ENCODE data around the gene ADAMTS8.

DNA sequence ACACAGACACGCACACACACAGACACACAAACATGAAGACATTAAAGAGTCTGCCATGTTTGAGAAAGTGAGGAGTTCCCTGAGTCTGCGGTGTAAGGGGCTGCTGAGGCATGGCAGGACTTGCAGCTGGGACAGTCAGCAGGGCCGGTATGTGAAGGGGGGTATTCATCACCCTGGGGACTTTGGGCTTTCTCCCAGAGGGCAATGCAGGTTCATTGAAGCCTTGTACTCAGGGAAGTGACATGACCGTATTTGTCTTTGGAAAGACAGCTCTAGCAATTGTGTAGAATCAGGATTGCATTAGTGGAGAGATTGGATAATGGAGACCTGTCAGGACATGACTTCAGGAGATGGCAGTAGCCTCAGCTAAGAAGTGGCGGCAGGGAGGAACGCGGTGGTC, 9.4 kb upstream of the ADAMTS8 start:
- TF ChIP-seq CTCF (IDR thresholded peaks at IDR 0.05; ENCODE audit: extremely low read depth in 1 of 2, insufficient read depth in 1 of 2, low read depth in 1 of 2, low read length in 2 of 2) (no peak), POLR2A (IDR thresholded peaks at IDR 0.05; ENCODE audit: low read depth, low read length) (no peak), MAX (IDR thresholded peaks at IDR 0.05; ENCODE audit: insufficient read depth, insufficient read length) (no peak), JUN (IDR thresholded peaks at IDR 0.05; ENCODE audit: borderline replicate concordance, insufficient read depth, insufficient read length, low read depth) (no peak), EZH2 (IDR thresholded peaks at IDR 0.05; ENCODE audit: borderline replicate concordance, low read depth, low read length, severe bottlenecking) (no peak), FOS (IDR thresholded peaks at IDR 0.05; ENCODE audit: borderline replicate concordance, insufficient read depth, low read length) (no peak), POLR2AphosphoS5 (IDR thresholded peaks at IDR 0.05; ENCODE audit: insufficient read depth, low read depth, low read length) (no peak), MYC (IDR thresholded peaks at IDR 0.05; ENCODE audit: low read depth, low read length) (no peak)

Data from endothelial cell of umbilical vein (primary cell).